Psoas muscle (tissue), 8 donors: ENCODE measurements around the gene CROT. TPM values are rescaled to one million over a fixed set of nuclear protein-coding genes. Genes with fewer than 3 reads are reported as not detected.
A peak's percentile ranks its signal among the peaks of the same experiment; 100 is the strongest.

ENCODE experiments used
- ATAC-seq, 4 donors: fragments of 200-7000 bp; cut with Tn5 transposase; one replicate each; pipeline ENCODE4 v1.9.1; 2020; ENCODE audit warnings: moderate library complexity in 3 of 4, mild to moderate bottlenecking in 2 of 4
- DNase-seq, 2 donors: peaks; one replicate each; pipeline ENCODE4 v3.0.0-alpha.2; 2020
- H3K27ac ChIP-seq: fragments of 200-600 bp; one replicate; pipeline ENCODE4 v1.8.0; 2022
- H3K27me3 ChIP-seq, 3 donors: fragments of 200-600 bp in 1 of 3; one replicate each; pipeline versions ENCODE4 v1.6.1 to v1.8.0; 2013 to 2022; ENCODE audit warnings: low read length in 2 of 3, mild to moderate bottlenecking in 2 of 3, moderate library complexity in 1 of 3; ENCODE audit not compliant: insufficient read depth in 3 of 3
- H3K36me3 ChIP-seq, 2 donors: fragments of 200-600 bp in 1 of 2; one replicate each; pipeline versions ENCODE4 v1.6.1 to v1.8.0; 2013 to 2022; ENCODE audit warnings: low read depth in 1 of 2, mild to moderate bottlenecking in 1 of 2, moderate library complexity in 1 of 2; ENCODE audit not compliant: insufficient read depth in 1 of 2
- H3K4me1 ChIP-seq: fragments of 200-600 bp; one replicate; pipeline ENCODE4 v1.8.0; 2022
- H3K4me3 ChIP-seq: fragments of 200-600 bp; one replicate; pipeline ENCODE4 v1.8.0; 2022; ENCODE audit warnings: mild to moderate bottlenecking
- H3K9me3 ChIP-seq: fragments of 200-600 bp; one replicate; pipeline ENCODE4 v1.8.0; 2022
- WGBS, 3 donors: extraction: QIAGEN DNeasy Blood & Tissue Kit; methylation state at CpG; one replicate each; pipeline versions ENCODE4 v1.1.6 to v1.1.7; 2013; 5-methylcytosine and 5-hydroxymethylcytosine counted together
- intact Hi-C, 2 donors: fragments of 100-400 bp; cut with DNase I; formaldehyde crosslinking; loops; one replicate each; pipeline versions ENCODE4 v1.11.0 to v1.14.2; 2022
- polyA plus RNA-seq, 3 donors: library from polyadenylated mRNA; stranded (reverse); fragments of 200-250 nt; gene quantifications; one replicate each; pipeline ENCODE4 v1.2.3, GENCODE V29; 2013
- total RNA-seq, 4 donors: library from RNA; stranded (reverse); fragmentation: NEBNext Ultra II Directional in 2 of 4; extraction: Animal tissue kit (Norgen Biotek cat#: 25700) in 2 of 4; gene quantifications; one replicate each; pipeline versions ENCODE4 v1.2.1 to v1.2.4, GENCODE V29; 2021 to 2023
- TF ChIP-seq, protein P1 (sequence below): fragments of 200-600 bp; IDR thresholded peaks from one replicate; pipeline ENCODE4 v1.8.0; 2022; ENCODE audit warnings: antibody characterized with exemption
- donor health status: healthy with polysubstance abuse.
- donor health status: DM: no; HTN: no; CAD: no; lungs with moderate emphysema.
- donor health status: Bipolar disorder and iron deficiency.
- donor health status: healthy.
- donor health status: DM: yes; HTN: yes; CAD: no.
- donor health status: DM: no; HTN: no; CAD: no.
- donor health status: DM: no; HTN: no; CAD: no.
- donor health status: DM: yes; HTN: yes; CAD: no.

The CROT gene
- total and polyA plus RNA-seq, 7 donors: 3.1 to 12.4 (median 8.8) TPM

DNA sequence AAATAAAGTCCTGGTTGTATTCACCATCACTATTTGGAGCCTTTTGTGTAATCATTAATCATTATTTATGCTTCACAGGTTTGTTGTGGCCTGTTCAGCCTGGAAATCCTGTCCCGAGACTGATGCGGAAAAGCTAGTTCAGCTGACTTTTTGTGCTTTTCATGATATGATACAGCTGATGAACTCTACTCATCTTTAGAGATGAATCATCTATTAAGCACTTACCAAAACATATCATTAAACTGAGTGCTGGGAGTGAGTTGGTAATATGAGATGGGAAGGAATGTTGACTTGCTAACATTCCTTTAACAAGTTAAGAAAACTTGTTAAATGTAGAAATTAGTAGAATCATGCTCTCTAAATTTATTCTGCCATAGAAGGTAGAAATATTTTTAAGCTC is 53.0 kb downstream of the CROT start:
- intact Hi-C loops: no loop called here
- WGBS, 3 donors: 89 to 95% (median 95%) methylated on average over 2 of the region's 2 CpGs
- Histone ChIP-seq H3K4me3 (no peak overlapping the region), H3K27me3 (no peaks in the 10 kb centered on the region), H3K4me1 (no peaks in the 10 kb centered on the region), H3K36me3 (peaks cover 0 to 65% of the 10 kb centered on the region in 2 donors), H3K9me3 (no peaks in the 10 kb centered on the region), H3K27ac (no peak overlapping the region)
- no peak for DNase-seq
- no peak for ATAC-seq
- TF ChIP-seq, protein P1, sequence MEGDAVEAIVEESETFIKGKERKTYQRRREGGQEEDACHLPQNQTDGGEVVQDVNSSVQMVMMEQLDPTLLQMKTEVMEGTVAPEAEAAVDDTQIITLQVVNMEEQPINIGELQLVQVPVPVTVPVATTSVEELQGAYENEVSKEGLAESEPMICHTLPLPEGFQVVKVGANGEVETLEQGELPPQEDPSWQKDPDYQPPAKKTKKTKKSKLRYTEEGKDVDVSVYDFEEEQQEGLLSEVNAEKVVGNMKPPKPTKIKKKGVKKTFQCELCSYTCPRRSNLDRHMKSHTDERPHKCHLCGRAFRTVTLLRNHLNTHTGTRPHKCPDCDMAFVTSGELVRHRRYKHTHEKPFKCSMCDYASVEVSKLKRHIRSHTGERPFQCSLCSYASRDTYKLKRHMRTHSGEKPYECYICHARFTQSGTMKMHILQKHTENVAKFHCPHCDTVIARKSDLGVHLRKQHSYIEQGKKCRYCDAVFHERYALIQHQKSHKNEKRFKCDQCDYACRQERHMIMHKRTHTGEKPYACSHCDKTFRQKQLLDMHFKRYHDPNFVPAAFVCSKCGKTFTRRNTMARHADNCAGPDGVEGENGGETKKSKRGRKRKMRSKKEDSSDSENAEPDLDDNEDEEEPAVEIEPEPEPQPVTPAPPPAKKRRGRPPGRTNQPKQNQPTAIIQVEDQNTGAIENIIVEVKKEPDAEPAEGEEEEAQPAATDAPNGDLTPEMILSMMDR: no peak

DNA sequence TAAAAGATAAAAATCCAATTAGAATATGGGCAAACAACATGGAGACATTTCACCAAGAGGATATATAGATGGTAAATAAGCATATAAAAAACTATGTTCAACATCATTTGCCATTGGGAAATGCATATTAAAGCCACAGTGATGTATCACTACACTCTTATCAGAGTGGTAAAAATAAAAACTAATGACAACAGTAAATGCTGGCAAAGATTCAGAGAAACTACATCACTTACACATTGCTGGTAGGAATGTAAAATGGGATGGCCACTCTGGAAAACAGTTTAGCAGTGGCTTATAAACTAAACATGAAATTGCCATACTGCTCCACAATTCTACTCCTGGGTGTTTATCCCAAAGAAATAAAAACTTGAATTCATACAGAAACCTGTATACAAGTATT is 59.2 kb downstream of the CROT start:
- Histone ChIP-seq H3K27me3 (no peaks in the 10 kb centered on the region), H3K9me3 (no peaks in the 10 kb centered on the region), H3K4me1 (no peaks in the 10 kb centered on the region), H3K27ac (no peak overlapping the region), H3K4me3 (no peak overlapping the region), H3K36me3 (peaks cover 0 to 50% of the 10 kb centered on the region in 2 donors)
- intact Hi-C loops: no loop called here
- no peak for DNase-seq
- TF ChIP-seq, protein P1: no peak
- ATAC-seq: no peak

DNA sequence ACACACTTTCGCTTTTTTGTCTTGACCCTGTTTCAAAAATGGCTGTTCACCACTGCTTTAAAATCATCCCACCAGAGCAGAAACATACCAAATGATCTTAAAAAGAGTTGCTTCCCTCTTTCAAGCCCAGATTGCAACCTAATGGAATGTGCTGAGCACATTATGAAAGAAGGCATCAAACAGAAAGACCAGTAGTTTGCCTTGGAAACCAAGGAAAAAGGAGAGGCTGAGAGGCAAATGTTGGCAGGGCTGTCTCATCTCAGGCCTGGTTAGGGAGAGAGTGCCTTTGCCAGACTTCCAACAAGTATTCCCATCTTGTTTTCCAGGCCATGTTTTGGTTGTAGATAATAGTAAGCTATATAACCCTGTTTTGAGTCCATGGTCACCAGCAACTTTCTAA is 65.7 kb downstream of the CROT start:
- Histone ChIP-seq H3K27me3 (no peaks in the 10 kb centered on the region), H3K36me3 (peaks cover 0 to 10% of the 10 kb centered on the region in 2 donors), H3K4me3 (no peak overlapping the region), H3K27ac (peak overlapping the region; percentile 3), H3K4me1 (peaks cover 31% of the 10 kb centered on the region), H3K9me3 (no peaks in the 10 kb centered on the region)
- DNase-seq: no peak
- TF ChIP-seq, protein P1: no peak
- 88 to 96% (median 93%) methylated on average over 1 of the region's 1 CpG for WGBS, 3 donors
- intact Hi-C loops: loop anchor here in 1 of 2 donors (10.0 kb wide), 1 partner anchor 476 kb away; no protein-coding TSS in a partner anchor
- ATAC-seq: no peak

DNA sequence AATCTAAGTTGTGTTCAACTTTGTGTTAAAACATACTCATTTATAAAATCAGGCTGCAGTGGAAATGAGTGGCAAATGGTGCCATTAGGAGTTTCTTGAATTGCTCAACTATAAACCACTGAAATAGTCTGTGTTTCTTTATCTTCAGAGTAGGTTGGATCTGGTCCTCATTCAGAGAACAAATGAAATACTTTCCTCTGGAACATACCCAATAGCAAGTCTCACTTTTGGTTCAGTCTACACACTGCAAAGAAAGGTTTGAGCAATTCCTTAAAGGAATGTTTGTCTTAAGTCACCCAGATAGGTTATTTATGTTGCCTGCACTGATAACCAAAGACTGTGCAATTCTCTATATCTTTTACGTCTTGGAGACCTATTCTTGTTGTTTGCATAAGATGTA is 67.6 kb downstream of the CROT start:
- TF ChIP-seq, protein P1: no peak
- no peak for ATAC-seq
- Histone ChIP-seq H3K36me3 (peaks cover 0 to 2% of the 10 kb centered on the region in 2 donors), H3K4me1 (peaks cover 31% of the 10 kb centered on the region), H3K27ac (peak overlapping the region; percentile 84), H3K4me3 (no peak overlapping the region), H3K9me3 (no peaks in the 10 kb centered on the region), H3K27me3 (no peaks in the 10 kb centered on the region)
- WGBS, 3 donors: 76 to 93% (median 90%) methylated on average over 1 of the region's 1 CpG
- intact Hi-C loops: loop anchor here in 1 of 2 donors (10.0 kb wide), 1 partner anchor 478 kb away; no protein-coding TSS in a partner anchor
- no peak for DNase-seq
